Measurements from ENCODE around the gene CCL14.
"Not testable (repeated sequence)": the region's sequence is repeated elsewhere in the genome, so short reads cannot be mapped to it uniquely, and the experiment has no call there.

The CCL14 gene

GRCh38 chr17:36016555-36016954 is 30.0 kb upstream of the CCL14 start:
- no peak overlapping the region for H3K4ac ChIP-seq (ENCODE audit: low read depth in 1 of 2, low read length in 2 of 2)
- H3K79me1 ChIP-seq (replicated peaks; ENCODE audit: low read length, poor library complexity, severe bottlenecking): no peaks in the 10 kb centered on the region
- peaks cover 0 to 40% of the 10 kb centered on the region in 2 experiments for H3K27me3 ChIP-seq (ENCODE audit: control insufficient read depth in 1 of 2, insufficient read depth in 1 of 2, low read length in 2 of 2)
- no peak overlapping the region for H4K91ac ChIP-seq (ENCODE audit: low read length)
- no peaks in the 10 kb centered on the region for H3K4me1 ChIP-seq (ENCODE audit: control insufficient read depth, insufficient read depth, low read depth, low read length)
- no peak overlapping the region for H3K23ac ChIP-seq (ENCODE audit: low read length in 2 of 2)
- no peak overlapping the region for H2BK5ac ChIP-seq (ENCODE audit: low read depth, low read length, poor library complexity, severe bottlenecking)
- no peak overlapping the region for H3K14ac ChIP-seq (ENCODE audit: low read length in 2 of 2)
- H4K8ac ChIP-seq (ENCODE audit: low read length): no peak overlapping the region
- WGBS: no CpG with 5 or more reads among the region's 2 CpGs
- H2BK15ac ChIP-seq (ENCODE audit: low read depth, poor library complexity, severe bottlenecking): no peak overlapping the region
- H3K36me3 ChIP-seq (ENCODE audit: control insufficient read depth in 1 of 2, insufficient read depth in 2 of 2, low read depth in 1 of 2, low read length in 2 of 2): no peaks in the 10 kb centered on the region
- H3K9ac ChIP-seq (ENCODE audit: low read length): no peak overlapping the region
- H2BK12ac ChIP-seq (ENCODE audit: low read length in 2 of 2): no peak overlapping the region
- no peak overlapping the region for H3K4me3 ChIP-seq (ENCODE audit: insufficient read depth in 1 of 2, low read depth in 1 of 2, low read length in 2 of 2)
- no peak overlapping the region for H3K27ac ChIP-seq (ENCODE audit: low read length, poor library complexity, severe bottlenecking)
- no peak overlapping the region for H3K4me2 ChIP-seq (ENCODE audit: low read length, poor library complexity, severe bottlenecking)
- H2BK120ac ChIP-seq (ENCODE audit: low read depth, low read length): no peak overlapping the region
- H3K18ac ChIP-seq (ENCODE audit: low read depth in 1 of 2, low read length in 2 of 2): no peak overlapping the region
- H2AK5ac ChIP-seq (ENCODE audit: low read length, severe bottlenecking): no peak overlapping the region
- H3K9me3 ChIP-seq (ENCODE audit: control insufficient read depth, low read length): no peaks in the 10 kb centered on the region
- no peak for DNase-seq
- no peak overlapping the region for H2AFZ ChIP-seq (ENCODE audit: low read depth, low read length)

GRCh38 chr17:36015895-36016294 is 29.4 kb upstream of the CCL14 start:
- H2AK5ac ChIP-seq (ENCODE audit: low read length, severe bottlenecking); H3K9me3 ChIP-seq (ENCODE audit: control insufficient read depth, low read length); H2BK5ac ChIP-seq (ENCODE audit: low read depth, low read length, poor library complexity, severe bottlenecking); H3K27ac ChIP-seq (ENCODE audit: low read length, poor library complexity, severe bottlenecking); H2BK12ac ChIP-seq (ENCODE audit: low read length in 2 of 2); H3K36me3 ChIP-seq (ENCODE audit: control insufficient read depth in 1 of 2, insufficient read depth in 2 of 2, low read depth in 1 of 2, low read length in 2 of 2); H4K8ac ChIP-seq (ENCODE audit: low read length); H3K4me2 ChIP-seq (ENCODE audit: low read length, poor library complexity, severe bottlenecking); H2AFZ ChIP-seq (ENCODE audit: low read depth, low read length); H2BK15ac ChIP-seq (ENCODE audit: low read depth, poor library complexity, severe bottlenecking); H3K4ac ChIP-seq (ENCODE audit: low read depth in 1 of 2, low read length in 2 of 2); H3K18ac ChIP-seq (ENCODE audit: low read depth in 1 of 2, low read length in 2 of 2); H4K91ac ChIP-seq (ENCODE audit: low read length); H3K4me3 ChIP-seq (ENCODE audit: insufficient read depth in 1 of 2, low read depth in 1 of 2, low read length in 2 of 2); H3K79me1 ChIP-seq (replicated peaks; ENCODE audit: low read length, poor library complexity, severe bottlenecking); DNase-seq; H3K9ac ChIP-seq (ENCODE audit: low read length); H2BK120ac ChIP-seq (ENCODE audit: low read depth, low read length); H3K4me1 ChIP-seq (ENCODE audit: control insufficient read depth, insufficient read depth, low read depth, low read length); H3K23ac ChIP-seq (ENCODE audit: low read length in 2 of 2); H3K14ac ChIP-seq (ENCODE audit: low read length in 2 of 2): not testable (repeated sequence)
- 86% methylated on average over 4 of the region's 4 CpGs for WGBS
- H3K27me3 ChIP-seq (ENCODE audit: control insufficient read depth in 1 of 2, insufficient read depth in 1 of 2, low read length in 2 of 2): peaks cover 0 to 42% of the 10 kb centered on the region in 2 experiments

DNA sequence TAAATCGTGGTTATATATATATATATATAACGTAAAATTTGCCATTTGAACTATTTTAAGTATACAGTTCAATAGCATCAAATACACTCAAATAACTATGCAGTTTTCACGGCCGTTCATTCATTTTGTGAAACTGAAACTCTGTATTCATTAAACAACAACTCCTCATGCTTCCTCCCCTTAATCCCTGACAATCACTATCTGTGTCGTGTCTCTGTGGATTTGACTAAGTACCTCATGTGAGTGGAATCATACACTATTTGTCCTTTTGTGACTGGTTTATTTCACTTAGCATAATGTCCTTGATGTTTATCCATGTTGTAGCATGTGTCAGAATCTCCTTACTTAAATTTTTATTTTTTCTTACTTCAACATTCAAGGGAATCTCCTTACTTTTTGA is 28.4 kb upstream of the CCL14 start:
- no peak overlapping the region for H2AK5ac ChIP-seq (ENCODE audit: low read length, severe bottlenecking)
- H3K9me3 ChIP-seq (ENCODE audit: control insufficient read depth, low read length): no peaks in the 10 kb centered on the region
- no peak overlapping the region for H2BK12ac ChIP-seq (ENCODE audit: low read length in 2 of 2)
- H3K27me3 ChIP-seq (ENCODE audit: control insufficient read depth in 1 of 2, insufficient read depth in 1 of 2, low read length in 2 of 2): peaks cover 0 to 51% of the 10 kb centered on the region in 2 experiments
- no peak overlapping the region for H4K8ac ChIP-seq (ENCODE audit: low read length)
- no peak overlapping the region for H3K9ac ChIP-seq (ENCODE audit: low read length)
- H3K4me3 ChIP-seq (ENCODE audit: insufficient read depth in 1 of 2, low read depth in 1 of 2, low read length in 2 of 2): no peak overlapping the region
- H3K23ac ChIP-seq (ENCODE audit: low read length in 2 of 2): no peak overlapping the region
- H3K4ac ChIP-seq (ENCODE audit: low read depth in 1 of 2, low read length in 2 of 2): no peak overlapping the region
- no peak overlapping the region for H2BK120ac ChIP-seq (ENCODE audit: low read depth, low read length)
- no peak overlapping the region for H3K14ac ChIP-seq (ENCODE audit: low read length in 2 of 2)
- no peak overlapping the region for H3K4me2 ChIP-seq (ENCODE audit: low read length, poor library complexity, severe bottlenecking)
- H2BK5ac ChIP-seq (ENCODE audit: low read depth, low read length, poor library complexity, severe bottlenecking): no peak overlapping the region
- no peak for DNase-seq
- H3K36me3 ChIP-seq (ENCODE audit: control insufficient read depth in 1 of 2, insufficient read depth in 2 of 2, low read depth in 1 of 2, low read length in 2 of 2): no peaks in the 10 kb centered on the region
- no peak overlapping the region for H2AFZ ChIP-seq (ENCODE audit: low read depth, low read length)
- H3K4me1 ChIP-seq (ENCODE audit: control insufficient read depth, insufficient read depth, low read depth, low read length): no peaks in the 10 kb centered on the region
- H4K91ac ChIP-seq (ENCODE audit: low read length): no peak overlapping the region
- no peak overlapping the region for H3K18ac ChIP-seq (ENCODE audit: low read depth in 1 of 2, low read length in 2 of 2)
- WGBS: 93% methylated on average over 2 of the region's 5 CpGs
- H3K79me1 ChIP-seq (replicated peaks; ENCODE audit: low read length, poor library complexity, severe bottlenecking): no peaks in the 10 kb centered on the region
- H2BK15ac ChIP-seq (ENCODE audit: low read depth, poor library complexity, severe bottlenecking): no peak overlapping the region
- H3K27ac ChIP-seq (ENCODE audit: low read length, poor library complexity, severe bottlenecking): no peak overlapping the region

DNA sequence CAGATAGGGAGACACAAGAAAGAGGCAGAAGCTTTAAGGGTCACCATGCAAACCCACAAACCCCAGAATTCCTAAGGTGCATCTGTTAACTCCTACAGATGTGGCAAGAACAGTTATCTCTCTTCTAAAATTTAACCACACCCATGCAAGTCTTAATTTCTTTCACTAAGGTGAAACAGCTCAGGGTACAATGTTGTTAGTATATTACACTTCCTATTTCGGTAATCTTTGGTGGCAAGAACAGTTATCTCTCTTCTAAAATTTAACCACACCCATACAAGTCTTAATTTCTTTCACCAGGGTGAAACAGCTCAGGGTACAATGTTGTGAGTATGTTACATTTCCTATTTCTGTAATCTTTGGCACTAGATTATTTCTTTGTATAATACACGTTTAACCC is 24.7 kb upstream of the CCL14 start:
- no peaks in the 10 kb centered on the region for H3K4me1 ChIP-seq (ENCODE audit: control insufficient read depth, insufficient read depth, low read depth, low read length)
- no peak overlapping the region for H3K14ac ChIP-seq (ENCODE audit: low read length in 2 of 2)
- no peak overlapping the region for H2BK120ac ChIP-seq (ENCODE audit: low read depth, low read length)
- H3K4ac ChIP-seq (ENCODE audit: low read depth in 1 of 2, low read length in 2 of 2): no peak overlapping the region
- H3K36me3 ChIP-seq (ENCODE audit: control insufficient read depth in 1 of 2, insufficient read depth in 2 of 2, low read depth in 1 of 2, low read length in 2 of 2): no peaks in the 10 kb centered on the region
- H3K27me3 ChIP-seq (ENCODE audit: control insufficient read depth in 1 of 2, insufficient read depth in 1 of 2, low read length in 2 of 2): peaks cover 0 to 46% of the 10 kb centered on the region in 2 experiments
- H3K23ac ChIP-seq (ENCODE audit: low read length in 2 of 2): no peak overlapping the region
- no peaks in the 10 kb centered on the region for H3K9me3 ChIP-seq (ENCODE audit: control insufficient read depth, low read length)
- H4K91ac ChIP-seq (ENCODE audit: low read length): no peak overlapping the region
- no peak overlapping the region for H2AK5ac ChIP-seq (ENCODE audit: low read length, severe bottlenecking)
- no peak overlapping the region for H2BK5ac ChIP-seq (ENCODE audit: low read depth, low read length, poor library complexity, severe bottlenecking)
- DNase-seq: no peak
- H3K18ac ChIP-seq (ENCODE audit: low read depth in 1 of 2, low read length in 2 of 2): no peak overlapping the region
- no peak overlapping the region for H4K8ac ChIP-seq (ENCODE audit: low read length)
- no peak overlapping the region for H3K27ac ChIP-seq (ENCODE audit: low read length, poor library complexity, severe bottlenecking)
- H2AFZ ChIP-seq (ENCODE audit: low read depth, low read length): no peak overlapping the region
- H3K4me2 ChIP-seq (ENCODE audit: low read length, poor library complexity, severe bottlenecking): no peak overlapping the region
- H3K4me3 ChIP-seq (ENCODE audit: insufficient read depth in 1 of 2, low read depth in 1 of 2, low read length in 2 of 2): no peak overlapping the region
- H2BK12ac ChIP-seq (ENCODE audit: low read length in 2 of 2): no peak overlapping the region
- H3K79me1 ChIP-seq (replicated peaks; ENCODE audit: low read length, poor library complexity, severe bottlenecking): no peaks in the 10 kb centered on the region
- no peak overlapping the region for H3K9ac ChIP-seq (ENCODE audit: low read length)
- no peak overlapping the region for H2BK15ac ChIP-seq (ENCODE audit: low read depth, poor library complexity, severe bottlenecking)
- WGBS: 82% methylated on average over 1 of the region's 2 CpGs
